HG03521 (cell line): Measurements from ENCODE around the gene SLC44A5.
"Not testable (repeated sequence)": the region's sequence is repeated elsewhere in the genome, so short reads cannot be mapped to it uniquely, and the experiment has no call there.

Source experiments
- ATAC-seq: cut with Tn5 transposase; IDR thresholded peaks from one replicate; pipeline ENCODE4 v1.9.1; 2021; ENCODE audit warnings: mild to moderate bottlenecking, moderate library complexity; ENCODE audit not compliant: unreplicated experiment

The SLC44A5 gene

DNA sequence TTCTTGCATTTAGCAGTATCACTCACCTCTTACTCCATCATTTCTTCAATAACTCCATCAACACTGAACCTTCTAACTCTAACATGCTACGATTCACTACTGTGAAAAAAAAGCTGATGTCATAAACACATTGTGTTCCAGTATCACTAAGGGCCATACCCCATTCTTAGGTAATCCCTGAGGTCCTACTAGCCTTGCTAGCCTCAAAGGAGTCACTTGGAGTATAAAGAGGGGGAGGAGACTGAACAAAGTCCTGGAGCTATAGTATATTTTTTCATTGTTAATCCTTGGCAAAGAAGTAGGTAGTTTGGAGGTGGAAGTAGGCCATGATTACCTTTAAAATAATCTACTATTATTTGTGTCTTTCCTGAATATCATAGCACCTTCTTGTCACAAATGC, at the start of gene SLC44A5:
Gene SLC44A5, minus strand, starts transcription at position 101 of the 400 bp plus-strand sequence. CDS start 69,667 bp downstream, outside the sequence.
- ATAC-seq, result no peak

GRCh38 chr1:75655931-75656330, 45.0 kb upstream of the SLC44A5 start:
- ATAC-seq, result no peak

GRCh38 chr1:75647183-75647582, 36.3 kb upstream of the SLC44A5 start:
- ATAC-seq, result not testable (repeated sequence)

DNA sequence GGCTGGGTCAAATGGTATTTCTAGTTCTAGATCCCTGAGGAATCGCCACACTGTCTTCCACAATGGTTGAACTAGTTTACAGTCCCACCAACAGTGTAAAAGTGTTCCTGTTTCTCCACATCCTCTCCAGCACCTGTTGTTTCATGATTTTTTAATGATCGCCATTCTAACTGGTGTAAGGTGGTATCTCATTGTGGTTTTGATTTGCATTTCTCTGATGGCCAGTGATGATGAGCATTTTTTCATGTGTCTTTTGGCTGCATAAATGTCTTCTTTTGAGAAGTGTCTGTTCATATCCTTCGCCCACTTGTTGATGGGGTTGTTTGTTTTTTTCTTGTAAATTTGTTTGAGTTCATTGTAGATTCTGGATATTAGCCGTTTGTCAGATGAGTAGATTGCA, 34.2 kb upstream of the SLC44A5 start:
- ATAC-seq, result not testable (repeated sequence)

DNA sequence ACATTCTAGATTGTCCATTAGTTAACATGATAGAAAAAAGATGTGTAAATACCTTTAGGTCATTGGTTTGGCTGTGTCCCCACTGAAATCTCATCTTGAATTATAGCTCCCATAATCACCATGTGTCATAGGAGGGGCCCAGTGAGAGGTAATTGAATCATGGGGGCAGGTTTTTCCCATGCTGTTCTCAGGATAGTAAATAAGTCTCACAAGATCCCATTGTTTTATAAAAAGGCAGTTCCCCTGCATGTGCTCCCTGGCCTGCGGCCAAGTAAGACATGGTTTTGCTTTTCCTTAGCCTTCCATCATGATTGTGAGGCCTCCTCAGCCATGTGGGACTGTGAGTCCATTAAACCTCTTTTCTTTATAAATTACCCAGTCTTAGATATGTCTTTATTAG, 32.5 kb upstream of the SLC44A5 start:
- no peak for ATAC-seq

DNA sequence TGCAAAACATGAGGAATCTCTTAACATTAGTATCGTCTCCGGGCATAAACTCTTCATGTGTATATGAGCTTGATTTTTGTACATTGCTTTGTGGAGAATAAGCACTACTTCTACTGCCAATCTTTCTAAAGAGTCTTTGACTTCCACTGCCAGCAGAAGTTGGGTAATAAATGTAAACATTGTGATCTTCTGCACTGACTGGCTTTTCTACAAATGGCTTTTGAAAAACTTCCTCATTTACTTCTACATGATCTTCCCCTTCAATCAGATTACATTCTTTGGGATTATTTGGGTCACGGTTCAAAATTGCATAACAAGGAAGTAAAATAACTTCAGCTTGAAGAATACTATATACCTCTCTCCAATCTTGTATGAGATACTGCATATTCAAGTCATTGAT, 30.4 kb upstream of the SLC44A5 start:
- ATAC-seq, result no peak

DNA sequence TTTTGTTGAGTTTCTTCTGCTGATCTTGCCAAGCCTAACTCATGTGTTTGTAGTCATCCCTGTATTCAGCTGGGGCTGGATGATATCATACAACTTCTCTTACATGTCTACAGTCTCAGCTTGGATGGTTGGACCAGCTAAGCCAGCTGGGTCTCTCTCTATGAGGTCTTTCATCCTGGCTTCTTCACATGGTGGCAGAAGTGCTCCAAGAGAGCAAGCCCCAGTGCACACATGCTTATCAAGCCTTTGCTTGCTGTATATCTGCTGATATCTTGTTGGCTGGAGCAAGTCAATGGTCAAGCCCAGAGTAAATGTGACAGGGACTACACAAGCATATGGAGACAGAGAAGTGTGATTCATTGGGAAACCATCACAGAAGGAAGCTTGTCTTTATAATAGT, 29.2 kb upstream of the SLC44A5 start:
- no peak for ATAC-seq

DNA sequence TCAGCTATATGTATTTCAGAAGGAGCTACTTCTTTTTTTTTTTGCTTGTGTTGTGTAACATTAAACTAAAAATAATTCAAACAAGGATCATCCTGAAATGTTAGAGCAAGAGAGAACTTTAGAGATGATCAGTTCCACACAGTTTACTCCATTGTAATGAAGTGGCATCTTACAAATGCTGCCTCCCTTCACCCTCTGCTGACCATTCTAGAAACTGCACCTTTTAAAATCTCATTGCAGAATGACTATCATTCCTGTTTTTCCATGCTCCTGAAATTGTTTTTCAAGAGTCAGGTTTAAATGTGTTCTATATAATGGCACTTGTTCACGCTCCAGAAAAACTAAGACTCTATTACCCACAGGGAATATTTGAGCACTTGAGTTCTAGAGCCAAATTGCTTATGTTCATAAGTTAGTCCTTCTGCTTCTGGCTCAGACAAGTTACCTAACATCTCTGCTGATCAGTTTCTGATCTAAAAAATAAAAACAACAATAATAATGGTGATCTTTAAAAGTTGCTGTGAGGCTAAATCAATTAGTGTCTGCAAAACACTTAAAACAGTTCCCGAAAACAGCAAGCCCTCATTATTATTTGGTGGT, 21.5 kb upstream of the SLC44A5 start:
- ATAC-seq, result peak; percentile 70

- ATAC-seq, result no peak
These were observed 20.1 kb upstream of the SLC44A5 start for GRCh38 chr1:75630998-75631397.

GRCh38 chr1:75630004-75630594, 19.2 kb upstream of the SLC44A5 start:
- no peak for ATAC-seq

GRCh38 chr1:75625795-75626194, 14.9 kb upstream of the SLC44A5 start:
- ATAC-seq, result no peak

GRCh38 chr1:75618382-75618781, 7.5 kb upstream of the SLC44A5 start:
- no peak for ATAC-seq

DNA sequence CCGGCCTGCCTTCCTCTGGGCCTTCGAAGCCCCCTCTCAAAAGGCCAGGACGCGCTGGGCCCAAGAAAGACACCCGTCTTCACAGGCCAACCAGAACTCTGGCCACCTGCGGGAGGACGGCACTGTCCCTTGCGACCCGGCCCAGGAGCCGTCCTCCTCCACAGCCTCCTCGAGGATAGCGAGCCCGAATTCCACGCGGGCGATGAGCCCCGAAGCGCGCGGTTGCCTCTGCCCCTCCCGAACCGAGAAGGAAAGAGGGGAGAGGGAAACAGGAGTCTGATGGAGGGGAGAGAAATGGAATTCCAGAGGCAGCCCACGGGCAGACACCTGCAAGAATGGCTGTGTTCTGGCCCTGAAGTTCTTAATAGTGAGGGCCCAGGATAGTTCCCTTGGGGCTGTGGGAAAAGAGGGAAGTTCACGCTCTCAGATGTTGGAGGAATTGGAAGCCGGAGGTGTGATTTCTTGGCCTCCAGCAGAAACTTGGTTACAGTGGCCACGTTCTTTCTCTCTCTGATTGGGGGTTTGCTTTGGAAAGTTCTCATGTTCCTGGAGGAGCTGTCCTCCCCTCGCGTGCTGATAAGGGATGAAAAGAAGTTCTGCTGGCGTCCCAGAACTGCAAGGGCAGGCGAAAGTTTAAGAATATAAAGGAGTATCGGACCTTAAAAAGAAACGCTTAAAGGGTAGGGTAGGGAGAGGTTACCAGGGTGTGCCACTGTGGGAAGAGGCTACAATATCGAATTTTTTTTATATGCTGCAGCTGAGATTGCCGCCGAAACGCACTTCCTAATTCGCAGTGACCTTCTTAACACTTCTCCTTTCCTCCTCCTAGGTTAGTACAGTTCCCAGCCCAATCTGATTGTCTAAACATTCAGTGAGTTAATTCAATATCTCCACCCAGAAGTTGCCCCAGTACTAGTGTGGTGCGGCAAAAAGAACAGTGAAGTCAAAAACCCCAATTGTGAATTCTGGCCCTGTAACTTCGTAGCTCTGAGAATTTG, 5.8 kb upstream of the SLC44A5 start:
- ATAC-seq, result no peak

GRCh38 chr1:75615613-75616435, 4.9 kb upstream of the SLC44A5 start:
- ATAC-seq, result peak; percentile 44

DNA sequence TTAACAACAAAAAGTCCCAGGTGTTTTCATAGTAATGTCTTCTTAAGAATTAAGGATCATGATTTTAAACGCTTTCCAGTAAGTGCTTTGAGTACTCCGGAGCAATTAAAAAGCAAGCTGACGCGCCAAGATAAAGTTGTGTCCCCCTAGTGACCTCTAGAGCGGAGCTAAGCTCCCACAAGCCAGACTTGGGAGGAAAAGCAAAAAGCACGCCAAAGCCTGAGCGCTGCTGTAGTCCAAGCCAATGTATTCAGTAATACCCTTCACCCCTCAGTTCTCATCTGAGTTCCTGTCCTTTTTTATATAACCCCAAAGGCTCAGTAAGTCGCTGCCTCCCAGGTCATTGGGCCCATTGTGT, 3.5 kb upstream of the SLC44A5 start:
- ATAC-seq, result peak; percentile 12

DNA sequence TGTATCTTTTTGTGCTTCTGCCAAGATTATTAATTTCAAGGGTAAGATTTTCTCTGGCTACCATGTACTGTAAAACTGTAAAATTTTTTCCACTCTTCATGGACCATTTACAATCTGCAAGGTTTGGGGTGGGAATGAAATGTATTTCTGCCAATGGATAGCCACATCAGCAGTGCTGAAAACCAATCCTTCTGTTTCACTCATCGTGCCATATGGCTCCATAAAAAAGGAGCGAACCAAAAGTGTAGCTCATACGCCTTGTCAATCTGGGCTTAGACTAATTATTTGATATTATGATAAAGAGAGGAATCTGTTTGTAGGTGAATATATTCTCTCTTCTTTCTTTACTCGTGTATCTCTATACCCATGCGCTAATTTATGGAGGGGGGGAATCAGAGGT, 3.0 kb upstream of the SLC44A5 start:
- ATAC-seq, result no peak

- no peak for ATAC-seq
These were observed 2.1 kb upstream of the SLC44A5 start for GRCh38 chr1:75612976-75613375.

DNA sequence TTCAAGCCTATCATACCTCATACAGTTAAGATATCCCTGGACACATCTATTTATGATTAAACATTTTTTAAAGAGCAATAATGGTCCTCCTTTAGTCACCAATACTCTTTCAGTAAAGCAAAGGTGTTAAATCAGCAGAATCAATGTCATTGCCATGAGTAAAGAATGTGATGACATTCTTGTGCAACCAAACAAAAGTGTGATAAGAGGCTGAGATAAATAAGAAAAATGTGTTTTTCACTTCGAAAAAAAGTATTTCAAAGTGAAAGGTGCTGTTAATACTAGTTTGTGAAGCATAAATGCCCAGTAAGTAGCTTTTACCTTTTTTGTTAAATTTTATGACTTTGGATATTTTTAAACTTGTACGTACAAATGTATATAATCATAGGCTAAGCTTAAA, 8.4 kb downstream of the SLC44A5 start:
- no peak for ATAC-seq

DNA sequence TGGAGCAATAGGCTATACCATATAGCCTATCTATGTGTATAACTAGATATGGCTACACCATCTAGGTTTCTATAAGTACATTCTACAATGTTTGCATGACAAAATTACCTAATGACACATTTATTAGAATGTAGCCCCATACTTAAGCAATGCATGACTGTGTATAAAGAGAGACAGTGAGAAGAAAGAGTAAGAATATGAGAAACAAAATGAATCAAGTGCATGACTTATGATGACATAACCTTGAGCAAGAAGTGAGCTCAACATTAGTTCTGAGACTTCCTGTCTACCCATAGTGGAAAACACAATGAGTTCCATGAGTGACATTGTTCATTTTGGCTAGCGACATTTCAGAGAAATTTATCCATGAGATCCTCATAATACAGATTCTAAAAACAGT, 10.1 kb downstream of the SLC44A5 start:
- no peak for ATAC-seq

DNA sequence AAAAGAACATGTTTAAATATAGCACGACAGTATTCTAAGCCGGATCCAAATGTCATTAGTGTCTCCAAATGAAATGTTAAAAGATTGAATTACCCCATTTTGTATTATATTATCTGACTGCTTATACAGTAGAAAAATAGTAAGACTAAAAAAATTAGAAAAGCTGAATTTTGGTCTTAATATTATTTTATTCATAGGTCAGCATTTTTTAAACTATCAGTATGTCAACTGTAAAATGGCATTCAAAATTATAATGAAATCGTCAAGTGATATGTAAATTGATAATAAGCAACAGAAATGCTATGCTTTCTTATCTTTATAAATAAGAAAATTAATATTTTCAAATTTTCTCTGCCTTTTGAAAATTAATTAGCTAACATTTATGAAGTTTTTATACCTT, 16.6 kb downstream of the SLC44A5 start:
- no peak for ATAC-seq

DNA sequence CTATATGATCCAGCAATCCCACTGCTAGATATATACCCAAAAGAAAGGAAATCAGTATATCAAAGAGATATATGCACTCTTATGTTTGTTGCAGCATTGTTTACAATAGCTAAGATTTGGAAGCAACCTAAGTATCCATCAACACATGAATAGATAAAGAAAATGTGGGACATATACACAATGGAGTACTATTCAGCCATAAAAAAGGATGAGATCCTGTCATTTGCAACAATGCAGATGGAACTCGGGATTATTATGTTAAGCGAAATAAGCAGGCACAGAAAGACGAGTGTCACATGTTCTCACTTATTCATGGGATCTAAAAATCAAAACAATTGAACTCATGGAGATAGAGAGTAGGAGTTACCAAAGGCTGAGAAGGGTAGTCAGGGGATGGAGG, 17.5 kb downstream of the SLC44A5 start:
- not testable (repeated sequence) for ATAC-seq
